Stimulated activated CD8-positive, alpha-beta memory T cell treated with anti-CD3 and anti-CD28 coated beads, Interleukin-15, amount 100 ng/mL, for 24 hours (primary cell): ENCODE data around the gene GDF10.

Source experiments
- DNase-seq: peaks from one replicate; pipeline ENCODE4 v3.0.0-alpha.2; 2020; ENCODE audit warnings: low read depth

The GDF10 gene

GRCh38 chr10:47314416-47314970 lies 14.5 kb downstream of the GDF10 start:
- DNase-seq, result no peak

- DNase-seq, result no peak
These were observed 15.4 kb downstream of the GDF10 start for GRCh38 chr10:47315421-47315820.

GRCh38 chr10:47316131-47316530 lies 16.1 kb downstream of the GDF10 start:
- DNase-seq, result no peak

GRCh38 chr10:47317251-47317650 lies 17.3 kb downstream of the GDF10 start:
- no peak for DNase-seq

GRCh38 chr10:47318706-47319105 lies 18.7 kb downstream of the GDF10 start:
- DNase-seq, result no peak

- DNase-seq, result no peak
These were observed 19.8 kb downstream of the GDF10 start for GRCh38 chr10:47319784-47320183.

GRCh38 chr10:47320812-47321211 lies 20.8 kb downstream of the GDF10 start:
- DNase-seq, result no peak

GRCh38 chr10:47321521-47322195 lies 21.7 kb downstream of the GDF10 start:
- DNase-seq, result no peak

GRCh38 chr10:47322300-47323061 lies 22.5 kb downstream of the GDF10 start, which contains the start of gene GDF2:
TSS of gene GDF2 (plus strand) at chr10:47322454. CDS start at chr10:47322669, 215 bp downstream.
- DNase-seq, result no peak

- DNase-seq, result no peak
These were observed 23.1 kb downstream of the GDF10 start for GRCh38 chr10:47323087-47323486.

- DNase-seq, result no peak
These were observed 23.8 kb downstream of the GDF10 start for GRCh38 chr10:47323636-47324296.

GRCh38 chr10:47325303-47326291 lies 25.6 kb downstream of the GDF10 start:
- no peak for DNase-seq

GRCh38 chr10:47326306-47326926 lies 26.4 kb downstream of the GDF10 start:
- DNase-seq, result no peak

- DNase-seq, result no peak
These were observed 26.9 kb downstream of the GDF10 start for GRCh38 chr10:47326927-47327330.

GRCh38 chr10:47329855-47330254 lies 29.9 kb downstream of the GDF10 start:
- no peak for DNase-seq

GRCh38 chr10:47330366-47330765 lies 30.4 kb downstream of the GDF10 start:
- no peak for DNase-seq

- DNase-seq, result no peak
These were observed 30.8 kb downstream of the GDF10 start for GRCh38 chr10:47330804-47331203.

GRCh38 chr10:47331491-47331890 lies 31.5 kb downstream of the GDF10 start:
- no peak for DNase-seq

- no peak for DNase-seq
These were observed 32.0 kb downstream of the GDF10 start for GRCh38 chr10:47331954-47332353.

- no peak for DNase-seq
These were observed 32.4 kb downstream of the GDF10 start for GRCh38 chr10:47332371-47332770.

GRCh38 chr10:47332946-47333345 lies 32.9 kb downstream of the GDF10 start:
- DNase-seq, result no peak
